ENCODE measurements around the gene REEP3.
"Not testable (repeated sequence)": the region's sequence is repeated elsewhere in the genome, so short reads cannot be mapped to it uniquely, and the experiment has no call there.

REEP3 gene

GRCh38 chr10:63562391-63562790 is 41.2 kb downstream of the REEP3 start:
- Histone ChIP-seq H3K9me3 (ENCODE audit: low read length) (no peaks in the 10 kb centered on the region), H3K27me3 (ENCODE audit: insufficient read depth, low read length) (no peaks in the 10 kb centered on the region), H3K79me2 (ENCODE audit: insufficient read depth, low read length) (peaks cover 14% of the 10 kb centered on the region; the same call in 1 of the 2 replicates), H3K9me2 (ENCODE audit: low read depth, low read length) (no peaks in the 10 kb centered on the region), H3K4me2 (ENCODE audit: low read length) (no peak overlapping the region), H2AFZ (ENCODE audit: low read length) (no peak overlapping the region), H3F3A (ENCODE audit: insufficient read depth, low read length) (no peaks in the 10 kb centered on the region), H3K4me3 (ENCODE audit: low read depth, low read length, poor library complexity, severe bottlenecking) (no peak overlapping the region), H3K36me3 (ENCODE audit: insufficient read depth, low read length) (no peaks in the 10 kb centered on the region), H3K4me1 (ENCODE audit: insufficient read depth, low read length, severe bottlenecking) (no peaks in the 10 kb centered on the region), H3K9ac (ENCODE audit: low read length) (no peak overlapping the region), H3K27ac (ENCODE audit: low read depth, low read length, poor library complexity, severe bottlenecking) (no peak overlapping the region), H4K20me1 (ENCODE audit: insufficient read depth, low read length) (no peaks in the 10 kb centered on the region)
- TF ChIP-seq EZH2 (IDR thresholded peaks at IDR 0.05; ENCODE audit: borderline replicate concordance, low read length) (no peak), CTCF (IDR thresholded peaks at IDR 0.05; ENCODE audit: low read length) (no peak)

- Histone ChIP-seq H3K27ac (ENCODE audit: low read depth, low read length, poor library complexity, severe bottlenecking) (no peak overlapping the region), H3K4me1 (ENCODE audit: insufficient read depth, low read length, severe bottlenecking) (no peaks in the 10 kb centered on the region), H3K9me2 (ENCODE audit: low read depth, low read length) (no peaks in the 10 kb centered on the region), H3K4me3 (ENCODE audit: low read depth, low read length, poor library complexity, severe bottlenecking) (no peak overlapping the region), H3F3A (ENCODE audit: insufficient read depth, low read length) (no peaks in the 10 kb centered on the region), H2AFZ (ENCODE audit: low read length) (no peak overlapping the region), H3K27me3 (ENCODE audit: insufficient read depth, low read length) (no peaks in the 10 kb centered on the region), H3K79me2 (ENCODE audit: insufficient read depth, low read length) (peaks cover 10% of the 10 kb centered on the region; the same call in 1 of the 2 replicates), H3K4me2 (ENCODE audit: low read length) (no peak overlapping the region), H4K20me1 (ENCODE audit: insufficient read depth, low read length) (no peaks in the 10 kb centered on the region), H3K9ac (ENCODE audit: low read length) (no peak overlapping the region), H3K9me3 (ENCODE audit: low read length) (no peaks in the 10 kb centered on the region), H3K36me3 (ENCODE audit: insufficient read depth, low read length) (no peaks in the 10 kb centered on the region; the same call in 1 of the 2 replicates)
- TF ChIP-seq CTCF (IDR thresholded peaks at IDR 0.05; ENCODE audit: low read length) (no peak), EZH2 (IDR thresholded peaks at IDR 0.05; ENCODE audit: borderline replicate concordance, low read length) (no peak)
Observed at GRCh38 chr10:63562857-63563256, 41.7 kb downstream of the REEP3 start.

- peaks cover 7% of the 10 kb centered on the region; the same call in 1 of the 2 replicates for H3K79me2 ChIP-seq (ENCODE audit: insufficient read depth, low read length)
- H3K27me3 ChIP-seq (ENCODE audit: insufficient read depth, low read length): no peaks in the 10 kb centered on the region
- no peaks in the 10 kb centered on the region for H3F3A ChIP-seq (ENCODE audit: insufficient read depth, low read length)
- H3K27ac ChIP-seq (ENCODE audit: low read depth, low read length, poor library complexity, severe bottlenecking): no peak overlapping the region
- no peak overlapping the region for H3K9ac ChIP-seq (ENCODE audit: low read length)
- H3K4me3 ChIP-seq (ENCODE audit: low read depth, low read length, poor library complexity, severe bottlenecking): no peak overlapping the region
- H3K4me2 ChIP-seq (ENCODE audit: low read length): no peak overlapping the region
- no peaks in the 10 kb centered on the region for H4K20me1 ChIP-seq (ENCODE audit: insufficient read depth, low read length)
- H3K36me3 ChIP-seq (ENCODE audit: insufficient read depth, low read length): no peaks in the 10 kb centered on the region; the same call in 1 of the 2 replicates
- no peaks in the 10 kb centered on the region for H3K9me2 ChIP-seq (ENCODE audit: low read depth, low read length)
- no peak overlapping the region for H2AFZ ChIP-seq (ENCODE audit: low read length)
- H3K4me1 ChIP-seq (ENCODE audit: insufficient read depth, low read length, severe bottlenecking): no peaks in the 10 kb centered on the region
- H3K9me3 ChIP-seq (ENCODE audit: low read length): no peaks in the 10 kb centered on the region
- no peak for TF ChIP-seq CTCF (IDR thresholded peaks at IDR 0.05; ENCODE audit: low read length)
Observed at GRCh38 chr10:63563623-63564022, 42.4 kb downstream of the REEP3 start.

- not testable (repeated sequence) for H3K36me3 ChIP-seq (ENCODE audit: insufficient read depth, low read length); H2AFZ ChIP-seq (ENCODE audit: low read length); H3K9me2 ChIP-seq (ENCODE audit: low read depth, low read length); H3K27me3 ChIP-seq (ENCODE audit: insufficient read depth, low read length); H4K20me1 ChIP-seq (ENCODE audit: insufficient read depth, low read length); H3K9me3 ChIP-seq (ENCODE audit: low read length); H3F3A ChIP-seq (ENCODE audit: insufficient read depth, low read length); H3K27ac ChIP-seq (ENCODE audit: low read depth, low read length, poor library complexity, severe bottlenecking); H3K4me2 ChIP-seq (ENCODE audit: low read length); H3K4me3 ChIP-seq (ENCODE audit: low read depth, low read length, poor library complexity, severe bottlenecking); H3K4me1 ChIP-seq (ENCODE audit: insufficient read depth, low read length, severe bottlenecking); H3K9ac ChIP-seq (ENCODE audit: low read length); H3K79me2 ChIP-seq (ENCODE audit: insufficient read depth, low read length)
Observed at GRCh38 chr10:63564731-63565130, 43.5 kb downstream of the REEP3 start.
